ENCODE results near the gene RAI14.

GRCh38 chr5:34849253-34849652 lies 193.1 kb downstream of the RAI14 start:
- TF ChIP-seq CTCF (IDR thresholded peaks at IDR 0.05; ENCODE audit: low read depth, low read length) (no peak), EZH2phosphoT487 (IDR thresholded peaks at IDR 0.05; ENCODE audit: low read depth) (no peak)

Measured in OCI-LY3 (cell line).